ENCODE measurements around the gene NXNL1.
"Not testable (repeated sequence)": the region's sequence is repeated elsewhere in the genome, so short reads cannot be mapped to it uniquely, and the experiment has no call there.

The NXNL1 gene

GRCh38 chr19:17475541-17476115 lies 14.9 kb upstream of the NXNL1 start:
- peaks cover 0 to under 1% of the 10 kb centered on the region in 2 experiments for H3K4me1 ChIP-seq (ENCODE audit: control insufficient read depth in 1 of 2, insufficient read depth in 2 of 2, low read length in 2 of 2)
- no peak overlapping the region for H3K27ac ChIP-seq (ENCODE audit: low read depth, low read length)
- H3K18ac ChIP-seq (ENCODE audit: low read length): no peak overlapping the region
- DNase-seq: no peak
- H3K23ac ChIP-seq (ENCODE audit: low read length): no peak overlapping the region
- no peaks in the 10 kb centered on the region for H3K79me2 ChIP-seq (ENCODE audit: control insufficient read depth, insufficient read depth, low read length, poor library complexity)
- H2BK5ac ChIP-seq (ENCODE audit: low read depth, low read length, poor library complexity): no peak overlapping the region
- H3K9me3 ChIP-seq (ENCODE audit: insufficient read depth, low read depth, low read length): no peaks in the 10 kb centered on the region
- H3K4me2 ChIP-seq (ENCODE audit: low read length): no peak overlapping the region
- no peak overlapping the region for H3K4ac ChIP-seq (ENCODE audit: low read depth, low read length)
- no CpG with 5 or more reads among the region's 10 CpGs for WGBS (ENCODE audit: extremely low coverage, insufficient coverage, insufficient read length)
- no peaks in the 10 kb centered on the region for H3K36me3 ChIP-seq (ENCODE audit: control insufficient read depth in 1 of 2, insufficient read depth in 2 of 2, low read length in 2 of 2)
- H3K79me1 ChIP-seq (ENCODE audit: low read length): no peaks in the 10 kb centered on the region
- H4K12ac ChIP-seq (ENCODE audit: low read depth, low read length): no peak overlapping the region
- H2BK12ac ChIP-seq (ENCODE audit: low read length): no peak overlapping the region
- H3K14ac ChIP-seq (ENCODE audit: low read length): no peak overlapping the region
- no peak overlapping the region for H4K91ac ChIP-seq (ENCODE audit: low read depth, low read length)
- H3K4me3 ChIP-seq (ENCODE audit: low read depth, low read length): no peak overlapping the region
- no peak overlapping the region for H4K8ac ChIP-seq (ENCODE audit: low read depth, low read length)
- no peak overlapping the region for H2AK5ac ChIP-seq (ENCODE audit: low read length)
- no peak overlapping the region for H2BK120ac ChIP-seq (ENCODE audit: insufficient read depth, low read length, poor library complexity)
- no peak overlapping the region for H2AFZ ChIP-seq (ENCODE audit: insufficient read depth, low read length, poor library complexity)
- H3K27me3 ChIP-seq (ENCODE audit: insufficient read depth, low read length): peaks cover 6% of the 10 kb centered on the region
- H3K9ac ChIP-seq (ENCODE audit: low read length): no peak overlapping the region

GRCh38 chr19:17475011-17475540 lies 14.3 kb upstream of the NXNL1 start:
- H4K12ac ChIP-seq (ENCODE audit: low read depth, low read length); H3K9ac ChIP-seq (ENCODE audit: low read length); H3K4me3 ChIP-seq (ENCODE audit: low read depth, low read length); H3K14ac ChIP-seq (ENCODE audit: low read length); H3K18ac ChIP-seq (ENCODE audit: low read length); H3K79me1 ChIP-seq (ENCODE audit: low read length); H3K36me3 ChIP-seq (ENCODE audit: control insufficient read depth in 1 of 2, insufficient read depth in 2 of 2, low read length in 2 of 2); H3K4me1 ChIP-seq (ENCODE audit: control insufficient read depth in 1 of 2, insufficient read depth in 2 of 2, low read length in 2 of 2); H4K91ac ChIP-seq (ENCODE audit: low read depth, low read length); H3K4me2 ChIP-seq (ENCODE audit: low read length); H2AK5ac ChIP-seq (ENCODE audit: low read length); H3K27me3 ChIP-seq (ENCODE audit: insufficient read depth, low read length); H2BK120ac ChIP-seq (ENCODE audit: insufficient read depth, low read length, poor library complexity); H2BK12ac ChIP-seq (ENCODE audit: low read length); H2BK5ac ChIP-seq (ENCODE audit: low read depth, low read length, poor library complexity); H3K23ac ChIP-seq (ENCODE audit: low read length); H3K4ac ChIP-seq (ENCODE audit: low read depth, low read length); H3K9me3 ChIP-seq (ENCODE audit: insufficient read depth, low read depth, low read length); H4K8ac ChIP-seq (ENCODE audit: low read depth, low read length); H2AFZ ChIP-seq (ENCODE audit: insufficient read depth, low read length, poor library complexity); H3K79me2 ChIP-seq (ENCODE audit: control insufficient read depth, insufficient read depth, low read length, poor library complexity); H3K27ac ChIP-seq (ENCODE audit: low read depth, low read length): not testable (repeated sequence)
- peak; percentile 71 to 75 for DNase-seq
- no CpG with 5 or more reads among the region's 6 CpGs for WGBS (ENCODE audit: extremely low coverage, insufficient coverage, insufficient read length)

GRCh38 chr19:17473041-17473440 lies 12.3 kb upstream of the NXNL1 start:
- H3K36me3 ChIP-seq (ENCODE audit: control insufficient read depth in 1 of 2, insufficient read depth in 2 of 2, low read length in 2 of 2): no peaks in the 10 kb centered on the region
- H3K9ac ChIP-seq (ENCODE audit: low read length): no peak overlapping the region
- H3K79me2 ChIP-seq (ENCODE audit: control insufficient read depth, insufficient read depth, low read length, poor library complexity): peaks cover 3% of the 10 kb centered on the region
- H3K9me3 ChIP-seq (ENCODE audit: insufficient read depth, low read depth, low read length): no peaks in the 10 kb centered on the region
- peaks cover 6% of the 10 kb centered on the region for H3K27me3 ChIP-seq (ENCODE audit: insufficient read depth, low read length)
- H3K4ac ChIP-seq (ENCODE audit: low read depth, low read length): no peak overlapping the region
- no CpG with 5 or more reads among the region's 9 CpGs for WGBS (ENCODE audit: extremely low coverage, insufficient coverage, insufficient read length)
- no peak overlapping the region for H3K4me2 ChIP-seq (ENCODE audit: low read length)
- no peak overlapping the region for H3K14ac ChIP-seq (ENCODE audit: low read length)
- H4K8ac ChIP-seq (ENCODE audit: low read depth, low read length): no peak overlapping the region
- no peak overlapping the region for H2BK5ac ChIP-seq (ENCODE audit: low read depth, low read length, poor library complexity)
- H3K4me1 ChIP-seq (ENCODE audit: control insufficient read depth in 1 of 2, insufficient read depth in 2 of 2, low read length in 2 of 2): peaks cover 4 to 6% of the 10 kb centered on the region in 2 experiments
- H2BK120ac ChIP-seq (ENCODE audit: insufficient read depth, low read length, poor library complexity): no peak overlapping the region
- DNase-seq: peak in 1 of 2 donors; percentile 69
- no peak overlapping the region for H3K27ac ChIP-seq (ENCODE audit: low read depth, low read length)
- H3K18ac ChIP-seq (ENCODE audit: low read length): no peak overlapping the region
- H3K23ac ChIP-seq (ENCODE audit: low read length): no peak overlapping the region
- no peak overlapping the region for H3K4me3 ChIP-seq (ENCODE audit: low read depth, low read length)
- peaks cover 3% of the 10 kb centered on the region for H3K79me1 ChIP-seq (ENCODE audit: low read length)
- no peak overlapping the region for H2AK5ac ChIP-seq (ENCODE audit: low read length)
- no peak overlapping the region for H4K91ac ChIP-seq (ENCODE audit: low read depth, low read length)
- H2BK12ac ChIP-seq (ENCODE audit: low read length): no peak overlapping the region
- H4K12ac ChIP-seq (ENCODE audit: low read depth, low read length): no peak overlapping the region
- no peak overlapping the region for H2AFZ ChIP-seq (ENCODE audit: insufficient read depth, low read length, poor library complexity)

- Histone ChIP-seq H2BK5ac (ENCODE audit: low read depth, low read length, poor library complexity) (no peak overlapping the region), H3K9ac (ENCODE audit: low read length) (no peak overlapping the region), H3K14ac (ENCODE audit: low read length) (no peak overlapping the region), H2AK5ac (ENCODE audit: low read length) (no peak overlapping the region), H3K27me3 (ENCODE audit: insufficient read depth, low read length) (peaks cover 6% of the 10 kb centered on the region), H4K12ac (ENCODE audit: low read depth, low read length) (no peak overlapping the region), H3K4me1 (ENCODE audit: control insufficient read depth in 1 of 2, insufficient read depth in 2 of 2, low read length in 2 of 2) (peaks cover 4 to 6% of the 10 kb centered on the region in 2 experiments), H3K4ac (ENCODE audit: low read depth, low read length) (no peak overlapping the region), H3K23ac (ENCODE audit: low read length) (peak overlapping the region; percentile 29), H3K79me1 (ENCODE audit: low read length) (peaks cover 3% of the 10 kb centered on the region), H3K18ac (ENCODE audit: low read length) (no peak overlapping the region), H3K4me3 (ENCODE audit: low read depth, low read length) (no peak overlapping the region), H3K36me3 (ENCODE audit: control insufficient read depth in 1 of 2, insufficient read depth in 2 of 2, low read length in 2 of 2) (no peaks in the 10 kb centered on the region), H4K8ac (ENCODE audit: low read depth, low read length) (no peak overlapping the region), H2BK12ac (ENCODE audit: low read length) (no peak overlapping the region), H4K91ac (ENCODE audit: low read depth, low read length) (no peak overlapping the region), H3K79me2 (ENCODE audit: control insufficient read depth, insufficient read depth, low read length, poor library complexity) (peaks cover 3% of the 10 kb centered on the region), H3K27ac (ENCODE audit: low read depth, low read length) (no peak overlapping the region), H2AFZ (ENCODE audit: insufficient read depth, low read length, poor library complexity) (no peak overlapping the region), H3K4me2 (ENCODE audit: low read length) (peak overlapping the region; percentile 98), H2BK120ac (ENCODE audit: insufficient read depth, low read length, poor library complexity) (no peak overlapping the region), H3K9me3 (ENCODE audit: insufficient read depth, low read depth, low read length) (no peaks in the 10 kb centered on the region)
- DNase-seq: no peak
- no CpG with 5 or more reads among the region's 12 CpGs for WGBS (ENCODE audit: extremely low coverage, insufficient coverage, insufficient read length)
Observed at GRCh38 chr19:17471410-17472125, 10.8 kb upstream of the NXNL1 start.

Data from trophoblast cell (in vitro differentiated cells and primary cell).